ENCODE results near the gene ASTN2.

Gene ASTN2

DNA sequence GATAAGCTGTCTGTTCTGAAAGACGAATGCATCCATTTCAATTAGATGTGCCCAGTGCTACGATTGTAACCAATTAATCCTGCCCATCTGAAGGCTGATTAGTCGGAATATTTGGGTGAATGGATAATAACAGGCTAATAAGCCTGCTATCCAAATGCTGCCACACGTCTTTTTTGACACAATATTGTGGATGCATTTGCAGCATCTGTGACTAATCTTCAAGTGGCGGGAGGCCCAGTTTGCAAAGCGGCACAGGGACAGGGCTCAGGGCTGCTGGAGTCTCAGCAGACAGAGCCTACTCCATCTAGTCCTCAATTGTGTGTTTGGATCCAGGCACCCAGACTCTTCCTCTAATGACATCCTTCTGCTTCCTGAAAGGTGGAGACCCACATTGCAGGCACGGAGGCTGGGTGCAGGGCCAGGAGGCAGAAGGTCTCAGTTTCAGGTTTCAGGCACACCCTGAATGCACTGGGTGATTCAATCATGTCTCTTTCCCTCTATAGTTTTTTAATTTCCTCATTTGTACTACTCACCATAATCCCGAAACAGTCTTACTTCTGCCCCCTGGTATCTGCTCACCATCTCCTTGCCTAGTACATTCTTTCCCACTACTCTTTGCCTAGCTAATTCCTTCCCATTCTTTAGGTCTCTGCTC is 169.6 kb downstream of the ASTN2 start:
- DNase-seq (ENCODE audit: low read depth) = no peak

DNA sequence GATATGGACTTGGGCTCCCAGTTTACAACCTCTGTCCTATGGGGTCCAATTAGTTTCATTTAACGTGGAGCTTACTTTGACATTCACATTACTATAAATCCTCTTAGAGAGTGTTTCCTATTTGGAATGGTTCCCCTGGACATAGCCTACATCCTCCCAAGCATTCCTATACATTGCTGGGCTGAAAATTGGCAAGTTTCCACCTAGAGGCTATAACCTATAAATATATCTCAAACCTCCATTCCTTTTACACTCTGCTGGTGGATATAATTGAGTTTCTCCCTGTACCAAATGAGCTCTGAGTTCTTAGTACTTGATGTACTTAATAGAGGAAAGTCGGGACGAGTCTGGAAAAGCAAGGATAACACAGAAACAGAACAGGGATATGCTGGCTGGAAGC is 172.8 kb downstream of the ASTN2 start:
- no peak for DNase-seq (ENCODE audit: low read depth)

DNA sequence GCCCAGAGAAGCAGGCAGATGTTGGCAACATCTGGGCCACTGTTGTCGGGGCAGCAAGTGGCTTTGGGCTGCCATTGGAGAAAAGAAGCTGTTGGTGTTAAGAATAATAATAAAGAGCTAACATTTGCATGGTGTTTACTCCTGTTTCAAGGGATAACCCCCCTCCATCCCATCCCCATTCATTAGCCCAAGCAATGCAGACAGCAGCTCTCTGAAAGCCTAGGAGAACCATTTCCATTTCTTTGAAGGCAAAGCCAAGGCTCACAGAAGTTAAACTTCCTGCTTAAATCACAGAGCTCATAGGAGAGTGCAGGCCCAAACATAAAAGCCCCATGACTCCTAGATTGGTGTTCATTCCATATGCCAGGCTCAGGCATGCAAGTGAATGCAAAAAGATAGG is 175.4 kb downstream of the ASTN2 start:
- DNase-seq (ENCODE audit: low read depth) = no peak

DNA sequence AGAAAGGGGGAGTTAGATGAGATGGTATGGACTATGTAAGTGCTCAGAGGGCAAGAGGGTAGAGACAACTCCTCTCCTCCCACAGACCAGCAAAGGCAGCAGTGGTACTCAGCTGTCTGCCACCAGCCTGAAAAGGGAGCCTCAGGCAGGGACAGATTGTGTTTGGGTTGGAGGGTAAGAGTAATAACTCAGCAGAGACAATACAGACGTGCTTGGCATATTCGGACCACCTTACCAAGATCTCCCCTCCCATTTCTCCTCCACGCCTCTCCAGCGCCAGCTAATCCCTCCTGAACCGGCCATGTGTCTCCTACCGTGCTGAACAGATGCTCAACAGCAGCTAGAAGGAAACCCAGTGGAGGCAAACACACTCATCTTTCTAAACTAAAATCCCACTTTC is 180.8 kb downstream of the ASTN2 start:
- DNase-seq (ENCODE audit: low read depth) = no peak

DNA sequence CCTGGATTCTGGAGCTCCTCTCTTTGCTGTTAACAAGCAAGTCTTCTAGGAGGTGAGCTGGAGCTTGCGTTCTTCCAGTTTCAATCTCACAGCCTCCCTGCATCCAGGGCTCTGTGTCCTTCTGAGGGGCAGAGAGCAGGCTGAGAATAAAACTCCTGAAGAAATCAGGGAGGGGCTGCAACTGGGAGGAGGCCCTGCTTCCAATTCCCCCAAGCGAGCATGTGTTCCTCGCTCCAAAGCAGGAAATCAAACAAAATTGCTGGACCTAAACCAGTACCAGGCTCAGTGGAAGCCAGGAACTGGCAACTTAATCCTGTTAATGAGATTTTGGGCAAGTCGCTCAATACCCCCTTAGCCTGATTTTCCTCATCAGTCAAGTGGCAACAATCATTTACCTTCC is 181.8 kb downstream of the ASTN2 start:
- DNase-seq (ENCODE audit: low read depth) = no peak

DNA sequence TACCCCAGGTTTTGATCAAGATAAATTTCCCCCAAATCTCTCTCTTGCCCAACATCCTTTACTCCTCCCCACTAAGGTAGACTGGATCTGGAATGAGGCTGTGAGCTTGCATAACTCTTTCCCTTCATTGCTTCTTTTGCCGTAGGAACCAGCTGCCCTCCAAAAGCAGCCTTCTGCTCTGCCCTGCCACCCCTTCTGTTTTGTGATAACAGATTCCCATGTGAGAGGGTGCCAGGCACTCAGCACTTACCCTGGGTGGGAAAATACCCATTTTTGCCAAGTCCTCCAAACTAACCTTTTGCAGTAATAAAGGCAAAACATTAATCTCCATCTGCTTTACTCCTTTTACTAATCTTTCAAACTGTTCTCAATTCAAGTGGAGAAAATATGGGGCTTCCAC is 182.6 kb downstream of the ASTN2 start:
- DNase-seq (ENCODE audit: low read depth) = no peak

DNA sequence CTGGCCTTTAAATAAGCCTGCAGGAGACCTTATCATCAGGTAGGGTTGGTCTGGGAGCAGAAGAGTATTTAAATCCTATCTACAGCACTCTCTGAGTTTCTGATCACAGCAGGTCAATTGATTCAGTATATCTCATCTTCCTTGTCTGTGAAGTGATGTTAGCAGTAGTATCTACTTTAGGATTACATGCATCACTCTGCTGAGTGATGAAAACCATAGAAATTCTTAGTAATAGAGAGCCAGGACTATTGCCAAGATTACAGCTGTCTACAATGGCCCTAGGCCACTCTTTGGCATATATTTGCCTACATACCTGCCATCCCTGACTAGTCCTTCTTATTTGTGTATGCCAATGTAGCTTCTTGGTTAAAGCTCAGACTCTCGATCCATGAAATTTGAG is 183.8 kb downstream of the ASTN2 start:
- no peak for DNase-seq (ENCODE audit: low read depth)

DNA sequence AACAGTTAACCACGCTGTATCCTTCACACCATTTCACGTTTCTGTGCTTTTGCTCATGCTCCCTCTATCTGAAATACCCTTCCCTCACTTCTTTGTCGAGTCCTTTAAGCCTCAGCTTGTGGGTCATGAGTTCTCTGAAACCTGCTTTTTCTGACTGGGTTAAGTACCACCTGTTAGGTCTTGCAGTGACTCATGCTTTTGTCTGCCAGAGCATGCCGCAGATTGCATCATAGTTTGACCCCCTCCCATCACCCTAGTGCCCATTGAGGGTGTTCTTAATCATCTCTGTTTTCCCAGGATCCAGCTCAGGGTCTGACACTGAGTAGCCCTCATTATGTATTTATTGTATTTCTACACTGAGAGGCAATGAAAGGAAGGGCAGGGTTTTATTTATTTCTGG is 190.2 kb downstream of the ASTN2 start:
- DNase-seq (ENCODE audit: low read depth) = no peak

DNA sequence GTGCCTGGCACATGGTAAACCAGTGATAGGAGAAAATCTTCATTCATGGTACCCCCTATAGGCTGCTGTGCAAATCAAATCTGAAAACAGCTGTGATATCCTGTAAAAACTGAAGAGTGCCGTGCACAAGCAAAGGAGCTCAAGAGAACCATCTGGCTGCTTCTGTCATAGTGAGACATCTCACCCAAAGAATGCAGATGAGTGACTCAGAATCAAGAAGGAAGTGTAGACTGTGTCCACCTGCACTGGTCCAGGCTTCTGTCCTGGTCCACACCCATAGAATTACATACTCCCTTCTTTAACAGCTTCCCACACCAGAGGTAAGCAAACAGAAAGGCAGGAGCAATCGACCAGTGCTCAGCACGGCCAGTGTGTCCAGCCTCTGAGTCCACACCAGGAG is 195.9 kb downstream of the ASTN2 start:
- DNase-seq (ENCODE audit: low read depth) = no peak

DNA sequence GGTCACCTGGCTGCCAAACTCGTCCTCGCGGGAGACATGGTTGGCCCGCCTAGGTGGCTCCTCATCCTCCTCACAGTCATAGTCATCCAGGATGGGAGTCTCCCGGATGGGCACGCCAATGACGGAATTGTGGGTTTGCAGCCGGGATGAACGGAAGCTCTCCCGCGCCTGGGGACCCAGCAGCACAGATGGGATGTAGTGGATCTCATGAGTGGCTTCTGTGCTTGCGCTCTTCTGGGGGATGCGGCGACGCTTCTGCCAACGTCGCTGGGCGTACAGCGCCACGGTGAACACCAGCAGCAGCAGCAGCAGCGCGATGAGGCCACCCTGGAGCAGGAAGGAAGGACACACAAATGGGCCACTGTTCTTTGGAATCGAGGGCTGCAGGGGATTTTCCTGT is 200.4 kb downstream of the ASTN2 start:
- no peak for DNase-seq (ENCODE audit: low read depth)

DNA sequence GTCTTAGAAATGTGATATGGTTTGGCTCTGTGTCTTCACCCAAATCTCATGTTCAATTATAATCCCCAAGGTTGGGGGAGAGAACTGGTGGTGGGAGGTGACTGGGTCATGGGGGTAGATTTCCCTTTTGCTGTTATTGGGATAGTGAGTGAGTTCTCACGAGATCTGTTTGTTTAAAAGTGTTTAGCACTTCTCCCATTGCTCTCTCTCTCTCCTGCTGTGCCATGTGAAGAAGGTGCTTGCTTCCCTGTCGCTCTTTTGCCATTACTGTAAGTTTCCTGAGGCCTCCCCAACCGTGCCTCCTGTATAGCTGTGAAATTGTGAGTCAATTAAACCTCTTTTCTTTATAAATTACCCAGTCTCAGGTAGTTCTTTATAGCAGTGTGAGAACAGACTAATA is 203.6 kb downstream of the ASTN2 start:
- no peak for DNase-seq (ENCODE audit: low read depth)

DNA sequence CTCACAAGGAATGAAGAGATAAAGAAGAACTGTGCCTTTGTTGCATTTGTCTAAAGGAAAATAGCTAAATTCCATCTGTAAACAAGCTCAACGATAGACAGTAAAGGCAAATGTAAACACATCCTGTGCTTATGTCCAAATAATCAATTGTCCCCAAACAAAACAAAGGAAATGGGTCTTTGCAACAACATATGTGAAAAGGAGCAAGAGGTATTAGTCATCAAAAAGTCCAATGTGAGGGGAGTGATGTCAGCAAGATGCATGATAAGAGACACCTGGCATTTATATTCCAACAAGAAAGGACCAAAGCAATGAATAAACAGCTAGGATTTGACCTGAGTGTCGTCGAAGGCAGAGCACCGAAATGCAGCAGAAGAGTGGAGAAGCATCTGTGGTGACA is 209.1 kb downstream of the ASTN2 start:
- no peak for DNase-seq (ENCODE audit: low read depth)

DNA sequence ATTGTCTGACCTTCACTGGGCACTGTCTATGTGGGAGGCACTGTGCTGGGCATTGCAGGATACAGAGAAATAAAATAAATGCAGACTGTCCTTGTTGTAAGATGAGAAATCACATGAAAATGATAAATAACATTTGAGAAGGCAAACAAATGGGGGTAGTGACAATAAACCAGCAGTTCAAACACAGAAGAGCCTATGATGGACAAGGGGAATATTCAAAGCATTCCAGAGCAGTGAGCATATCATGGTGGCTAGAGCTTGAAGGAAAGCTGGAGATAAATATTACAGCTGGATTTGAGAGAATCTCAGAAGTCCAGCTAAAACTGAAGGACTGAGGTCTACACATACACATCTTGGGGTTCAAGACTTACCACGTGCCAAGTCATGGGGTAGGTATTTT is 209.9 kb downstream of the ASTN2 start:
- DNase-seq (ENCODE audit: low read depth) = no peak

DNA sequence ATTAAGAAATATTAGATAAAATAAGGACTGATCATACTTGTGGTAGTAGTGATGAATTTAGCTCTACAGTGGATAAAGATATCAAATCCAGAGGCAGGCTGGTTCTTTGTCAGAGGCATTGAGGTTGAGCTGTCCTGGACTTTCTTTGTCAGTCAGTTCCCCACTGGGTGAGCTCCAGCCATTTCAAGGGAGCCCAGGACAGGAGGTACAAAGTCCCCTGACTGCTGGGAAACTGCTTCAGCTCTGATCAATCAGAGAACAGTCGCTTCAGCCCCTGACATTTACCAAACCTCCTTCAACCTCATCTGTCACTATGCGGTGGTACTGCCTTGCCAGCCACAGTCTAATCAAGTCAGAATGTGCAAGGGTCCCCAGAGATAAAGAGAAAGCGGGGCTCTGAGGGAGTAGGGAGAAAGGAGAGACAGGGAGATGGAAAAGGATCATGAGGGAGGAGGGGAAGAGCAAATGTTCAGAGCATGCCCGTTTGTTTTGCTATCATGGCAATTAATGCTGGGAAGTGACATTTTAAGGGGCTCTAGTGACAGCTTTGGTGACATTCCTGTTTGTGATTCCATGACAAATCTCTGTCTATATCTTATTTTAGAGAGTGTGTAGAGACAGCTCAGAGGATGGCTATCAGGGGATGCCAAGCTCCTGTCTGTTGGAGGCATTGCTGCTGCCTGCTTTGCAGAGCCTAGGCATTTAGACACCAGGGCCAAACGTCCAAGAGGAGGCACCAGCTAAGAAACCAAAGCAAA is 223.2 kb downstream of the ASTN2 start:
- no peak for DNase-seq (ENCODE audit: low read depth)

DNA sequence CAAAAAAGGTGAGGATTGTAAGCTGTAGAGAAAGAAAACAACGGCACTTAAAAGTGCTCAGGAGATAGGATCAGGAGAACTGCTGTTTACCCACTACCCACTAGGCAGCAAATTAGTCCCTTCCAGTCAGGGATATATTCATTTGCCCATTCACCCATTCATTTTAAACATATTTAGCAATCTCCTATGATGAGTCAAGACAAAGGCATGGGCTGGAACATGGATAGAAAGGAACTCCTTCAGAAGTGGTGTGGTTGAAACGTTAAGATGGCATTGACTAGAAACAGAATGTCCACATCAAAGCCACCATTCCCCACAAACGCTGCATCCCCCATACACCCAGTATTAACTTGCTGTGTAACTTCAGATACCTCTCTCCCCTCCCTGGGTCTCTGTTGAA is 225.7 kb downstream of the ASTN2 start:
- no peak for DNase-seq (ENCODE audit: low read depth)

DNA sequence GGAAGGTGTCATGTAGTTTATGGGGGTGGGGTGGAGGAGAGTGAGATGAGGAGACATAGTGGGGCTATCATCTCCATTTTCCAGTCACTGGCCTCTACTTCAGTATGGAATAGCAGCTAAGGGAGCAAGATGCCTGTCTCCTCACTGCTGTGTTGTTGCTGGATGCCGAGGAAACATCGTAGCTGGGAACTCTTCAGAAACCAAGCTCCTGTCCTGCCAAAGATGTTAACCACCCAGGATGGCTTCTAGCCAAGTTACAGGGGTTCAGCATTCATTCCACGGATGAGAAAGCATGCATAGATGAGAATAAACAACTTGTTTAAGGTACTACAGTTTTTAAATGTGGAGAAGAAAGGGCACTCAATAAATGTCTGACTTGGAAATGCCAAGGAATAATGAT is 226.5 kb downstream of the ASTN2 start:
- no peak for DNase-seq (ENCODE audit: low read depth)

DNA sequence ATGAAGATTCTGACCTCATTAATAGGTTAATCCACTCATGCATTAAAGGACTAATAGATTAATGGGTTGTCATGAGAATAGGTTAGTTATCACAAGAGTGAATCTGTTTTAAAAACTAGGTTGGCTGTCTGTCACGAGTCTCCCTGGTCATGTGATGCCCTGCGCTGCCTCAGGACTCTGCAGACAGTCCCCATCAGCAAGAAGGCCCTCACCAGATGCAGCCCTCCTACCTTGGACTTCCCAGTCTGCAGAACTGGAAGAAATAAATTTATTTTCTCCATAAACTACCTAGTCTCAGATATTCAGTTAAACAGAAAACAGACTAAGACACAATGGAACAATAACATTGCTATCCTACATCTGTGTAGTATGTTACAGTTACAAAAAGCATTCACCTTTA is 227.4 kb downstream of the ASTN2 start:
- no peak for DNase-seq (ENCODE audit: low read depth)

DNA sequence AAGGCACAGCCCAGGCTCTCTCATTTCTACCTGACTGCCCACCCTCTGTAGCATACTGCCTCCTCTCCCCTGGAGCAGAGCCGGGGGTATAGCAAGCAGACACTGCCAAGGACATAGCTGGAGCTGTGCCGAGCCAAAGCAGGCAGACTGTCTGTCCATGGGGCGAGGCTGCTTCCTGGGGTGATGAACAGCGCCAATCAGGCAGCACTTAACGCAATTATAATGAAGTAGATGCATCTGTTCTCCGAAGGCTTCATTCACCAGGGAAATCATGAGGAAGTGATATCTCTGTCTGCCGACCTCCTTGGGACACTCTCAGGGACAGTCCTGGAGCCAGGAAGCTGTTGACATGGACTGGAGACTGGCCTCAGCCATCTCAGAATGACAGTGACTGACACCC is 230.7 kb downstream of the ASTN2 start:
- no peak for DNase-seq (ENCODE audit: low read depth)

DNA sequence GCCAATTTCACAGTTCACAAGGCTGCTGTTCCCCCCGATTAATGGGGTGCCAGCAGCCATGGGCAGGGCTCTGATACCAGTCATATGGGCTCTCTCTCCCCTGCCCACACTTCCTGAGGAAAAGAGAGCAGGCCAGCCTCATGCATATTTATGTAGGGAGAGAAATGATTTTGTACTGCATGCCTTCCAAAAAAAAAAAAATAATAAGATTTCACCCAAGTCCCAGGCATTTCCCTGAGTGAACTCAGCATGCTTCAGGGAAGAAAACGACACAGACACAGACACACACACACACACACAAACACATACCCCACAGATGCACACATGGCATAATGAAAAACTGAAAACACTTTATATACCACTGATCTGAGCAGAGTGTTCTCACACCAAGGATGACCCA is 232.8 kb downstream of the ASTN2 start:
- DNase-seq (ENCODE audit: low read depth) = no peak

DNA sequence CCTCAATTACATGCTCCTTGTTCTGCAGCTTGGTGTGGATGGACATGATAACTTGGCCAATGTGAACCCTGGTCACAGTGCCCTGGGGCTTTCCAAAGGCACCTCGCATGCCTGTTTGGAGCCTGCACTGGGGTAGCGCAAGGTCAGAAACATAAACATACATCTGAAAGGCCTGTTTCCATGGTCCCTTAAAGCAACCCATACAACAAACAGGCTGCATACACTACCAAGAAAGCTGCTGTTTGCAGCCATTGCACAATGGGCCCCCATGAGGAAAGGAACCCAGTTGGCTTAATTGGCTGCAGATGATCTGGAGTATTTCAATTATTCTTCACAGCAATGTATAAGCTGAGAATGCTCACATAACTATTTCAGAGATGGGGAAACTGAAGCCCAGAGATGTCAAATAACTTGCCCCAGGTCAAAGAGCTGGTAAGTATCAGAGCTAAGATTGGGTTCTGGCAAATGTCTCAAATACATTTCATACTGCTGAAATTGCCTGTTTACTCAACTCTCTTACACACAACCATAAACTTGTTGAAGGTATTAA is 233.9 kb downstream of the ASTN2 start:
- DNase-seq (ENCODE audit: low read depth) = no peak

DNA sequence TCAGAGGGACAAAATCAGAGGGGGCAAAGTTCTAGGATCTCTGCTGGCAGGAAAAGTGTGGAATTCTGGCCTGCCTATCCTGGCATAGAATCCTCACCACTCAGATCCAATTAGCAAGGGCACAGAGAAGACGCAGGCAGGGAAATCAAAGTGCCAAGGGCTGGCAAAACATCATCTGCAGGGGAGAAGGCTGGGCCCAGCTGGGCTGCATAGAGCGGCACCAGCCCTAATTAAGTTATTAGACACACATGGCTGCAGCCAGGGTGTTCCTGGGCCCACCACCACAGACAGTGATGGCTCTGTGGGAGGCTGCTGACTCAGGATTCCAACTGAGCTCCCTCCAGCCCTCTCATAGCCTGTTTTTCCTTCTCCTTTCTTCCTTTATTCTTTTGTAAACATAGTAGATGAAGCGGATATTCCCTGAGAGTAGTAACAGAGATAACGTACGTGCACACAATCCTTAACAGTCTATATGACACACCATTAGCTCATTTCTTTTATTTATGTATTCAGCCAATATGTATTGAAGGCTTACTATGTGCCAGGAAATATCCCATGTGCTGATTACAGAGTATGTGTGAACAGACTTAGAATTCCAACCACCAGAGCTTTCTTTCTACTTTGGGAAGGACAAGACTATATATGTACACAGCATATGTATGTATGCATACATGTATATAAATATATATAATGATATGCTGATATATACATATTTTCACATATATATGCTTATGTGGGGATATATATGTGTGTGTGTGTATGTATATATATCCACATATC is 236.1 kb downstream of the ASTN2 start:
- DNase-seq (ENCODE audit: low read depth) = no peak

DNA sequence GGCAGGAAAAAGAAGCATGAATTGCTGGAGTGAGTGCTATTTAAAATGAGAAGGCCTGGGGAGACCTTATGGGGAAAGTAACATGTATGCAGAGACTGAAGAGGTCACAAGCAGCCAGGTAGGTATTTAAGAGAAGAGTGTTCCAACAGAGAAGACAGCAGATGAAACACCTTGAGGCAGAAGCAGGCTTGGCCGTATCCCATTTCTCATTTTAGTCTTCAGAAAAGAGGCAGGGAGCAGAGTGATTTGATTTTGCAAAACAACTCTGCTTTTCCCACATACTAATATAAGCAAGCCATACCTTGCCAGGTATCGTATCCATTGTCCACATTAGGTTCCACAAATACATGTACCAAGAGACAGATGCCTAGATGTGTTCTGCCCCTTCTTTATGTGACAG is 244.3 kb downstream of the ASTN2 start:
- no peak for DNase-seq (ENCODE audit: low read depth)

DNA sequence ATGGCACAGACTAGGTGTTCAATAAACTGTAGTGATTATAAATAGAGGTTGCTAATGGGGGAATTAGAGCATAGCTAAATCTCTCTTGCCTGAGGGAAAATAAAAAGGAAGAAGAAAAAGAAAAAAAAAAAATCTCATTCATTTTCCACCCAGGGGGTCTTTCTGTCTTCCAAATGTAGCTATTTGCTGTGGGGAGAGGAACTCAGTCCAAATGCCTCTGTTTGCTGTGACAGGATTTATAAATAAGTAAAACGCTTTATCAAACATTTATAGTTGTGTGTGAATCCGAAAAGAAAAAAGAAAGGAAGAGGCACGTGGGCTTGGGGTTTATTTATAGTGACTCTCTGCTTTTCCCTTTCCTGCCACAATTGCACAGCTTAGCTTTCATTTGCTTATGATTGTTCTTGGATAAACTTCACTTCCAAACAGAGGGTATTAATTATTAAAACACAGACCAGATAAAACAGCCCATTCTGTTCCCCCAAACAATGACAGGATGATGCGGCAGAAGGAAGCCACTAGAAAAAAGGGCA is 245.7 kb downstream of the ASTN2 start:
- DNase-seq (ENCODE audit: low read depth) = no peak
